ENCODE results near the gene KCNE2.

GRCh38 chr21:34340061-34340460 lies 23.7 kb upstream of the KCNE2 start:
- TF ChIP-seq EZH2phosphoT487 (IDR thresholded peaks at IDR 0.05; ENCODE audit: insufficient read depth, low read depth) = no peak
- no peak for TF ChIP-seq EZH2 (IDR thresholded peaks at IDR 0.05; ENCODE audit: insufficient read depth, poor library complexity, severe bottlenecking)
